NCI-H460 (cell line): Measurements from ENCODE around the gene SLAMF8. TPM values are rescaled to one million over a fixed set of nuclear protein-coding genes. Genes with fewer than 3 reads are reported as not detected.

Experiments
- DNase-seq: peaks from one replicate; pipeline ENCODE4 v3.0.0-alpha.2; 2016; ENCODE audit warnings: low read depth; ENCODE audit errors: extremely low read depth
- total RNA-seq: library from RNA; depleted of rRNA; stranded (reverse); fragments of >200 nt; shearing (Covaris generic); gene quantifications from 2 replicates; pipeline ENCODE4 v1.2.3, GENCODE V29; 2014

The SLAMF8 gene
- total RNA-seq, 1 experiment from 2014 or later, result not detected

GRCh38 chr1:159817276-159818041, 9.2 kb upstream of the SLAMF8 start:
- peak; percentile 81 for DNase-seq

GRCh38 chr1:159821171-159821867, 5.4 kb upstream of the SLAMF8 start:
- no peak for DNase-seq

- no peak for DNase-seq
Observed at GRCh38 chr1:159823406-159823805, 3.3 kb upstream of the SLAMF8 start.

- no peak for DNase-seq
Observed at GRCh38 chr1:159825564-159825963, 1.1 kb upstream of the SLAMF8 start.

GRCh38 chr1:159827102-159827490, 423 bp downstream of the SLAMF8 start:
- no peak for DNase-seq

GRCh38 chr1:159827549-159827948, 876 bp downstream of the SLAMF8 start:
- no peak for DNase-seq

GRCh38 chr1:159828176-159828575, 1.5 kb downstream of the SLAMF8 start:
- DNase-seq, result no peak

GRCh38 chr1:159828581-159829272, 2.1 kb downstream of the SLAMF8 start:
- DNase-seq, result no peak

GRCh38 chr1:159829273-159829634, 2.6 kb downstream of the SLAMF8 start:
- DNase-seq, result peak; percentile 13

- no peak for DNase-seq
Observed at GRCh38 chr1:159829822-159830465, 3.3 kb downstream of the SLAMF8 start.

- no peak for DNase-seq
Observed at GRCh38 chr1:159830722-159831121, 4.0 kb downstream of the SLAMF8 start.

- no peak for DNase-seq
Observed at GRCh38 chr1:159831412-159832141, 4.9 kb downstream of the SLAMF8 start.

- no peak for DNase-seq
Observed at GRCh38 chr1:159832309-159832708, 5.6 kb downstream of the SLAMF8 start.

- no peak for DNase-seq
Observed at GRCh38 chr1:159835356-159835755, 8.7 kb downstream of the SLAMF8 start.

GRCh38 chr1:159835862-159836525, 9.3 kb downstream of the SLAMF8 start:
- no peak for DNase-seq

GRCh38 chr1:159838715-159839114, 12.0 kb downstream of the SLAMF8 start:
- no peak for DNase-seq

GRCh38 chr1:159839116-159839849, 12.6 kb downstream of the SLAMF8 start:
- DNase-seq, result no peak

GRCh38 chr1:159841749-159842148, 15.1 kb downstream of the SLAMF8 start:
- DNase-seq, result no peak

GRCh38 chr1:159843459-159843858, 16.8 kb downstream of the SLAMF8 start:
- DNase-seq, result no peak
